GM21423 (cell line): ENCODE measurements around the gene PPM1H.
"Not testable (repeated sequence)": the region's sequence is repeated elsewhere in the genome, so short reads cannot be mapped to it uniquely, and the experiment has no call there.

Source experiments
- ATAC-seq: cut with Tn5 transposase; IDR thresholded peaks from one replicate; pipeline ENCODE4 v1.9.1; 2021; ENCODE audit warnings: mild to moderate bottlenecking, moderate library complexity; ENCODE audit not compliant: unreplicated experiment

Gene PPM1H

DNA sequence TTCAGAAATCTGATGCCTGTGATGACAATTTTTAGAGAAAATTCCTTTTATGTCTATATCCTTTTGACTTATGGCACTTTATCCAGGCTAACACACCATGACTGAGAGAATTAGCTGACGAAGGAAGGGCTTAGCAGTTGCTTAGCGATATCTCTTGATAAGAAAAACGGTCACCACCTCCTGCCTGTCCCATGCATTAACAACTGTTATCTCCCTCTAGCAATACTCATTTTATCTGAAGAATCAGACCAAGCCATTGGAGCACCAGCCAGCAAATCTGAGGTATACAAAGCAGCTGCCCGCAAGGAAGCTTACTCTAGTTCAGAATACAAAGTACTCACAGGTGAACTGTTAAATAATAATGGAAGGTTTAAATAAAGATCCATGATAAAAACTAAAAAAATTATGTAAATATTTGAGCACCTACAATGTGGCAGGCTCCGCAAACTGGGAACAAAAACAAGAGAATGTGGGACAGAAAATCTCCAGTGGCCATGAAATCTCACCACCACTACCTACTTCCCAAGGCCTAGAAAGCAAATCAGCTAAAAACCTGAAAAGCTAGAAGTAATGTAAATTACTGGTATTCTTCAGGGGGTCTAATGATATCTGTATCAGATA, 24.3 kb downstream of the PPM1H start:
- no peak for ATAC-seq

GRCh38 chr12:62909340-62909739, 25.6 kb downstream of the PPM1H start:
- ATAC-seq: no peak

- ATAC-seq: no peak
Observed at GRCh38 chr12:62908674-62909073, 26.3 kb downstream of the PPM1H start.

DNA sequence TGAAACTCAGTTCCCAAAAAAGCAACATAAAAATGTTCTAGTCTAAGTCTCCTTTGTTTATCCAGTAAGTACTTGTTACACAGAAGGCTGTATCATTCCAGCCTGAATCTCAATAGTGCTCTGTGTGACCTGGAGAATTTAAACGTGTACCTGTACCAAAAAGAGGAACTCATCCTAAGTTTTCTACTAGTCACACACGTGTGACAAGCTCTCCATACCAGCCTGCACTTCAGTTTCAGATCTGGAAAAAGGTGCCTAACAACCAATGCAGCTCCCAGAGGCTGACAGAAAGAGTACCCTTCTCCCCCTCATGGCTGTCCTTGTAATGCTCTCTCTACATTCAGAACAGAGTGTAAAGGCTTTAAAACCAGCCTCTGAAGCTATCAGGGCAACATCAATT, 27.4 kb downstream of the PPM1H start:
- ATAC-seq: no peak

- no peak for ATAC-seq
Observed at GRCh38 chr12:62907078-62907477, 27.9 kb downstream of the PPM1H start.

GRCh38 chr12:62903151-62903550, 31.8 kb downstream of the PPM1H start:
- no peak for ATAC-seq

- no peak for ATAC-seq
Observed at GRCh38 chr12:62900686-62901272, 34.2 kb downstream of the PPM1H start.

- ATAC-seq: no peak
Observed at GRCh38 chr12:62899568-62900390, 35.2 kb downstream of the PPM1H start.

DNA sequence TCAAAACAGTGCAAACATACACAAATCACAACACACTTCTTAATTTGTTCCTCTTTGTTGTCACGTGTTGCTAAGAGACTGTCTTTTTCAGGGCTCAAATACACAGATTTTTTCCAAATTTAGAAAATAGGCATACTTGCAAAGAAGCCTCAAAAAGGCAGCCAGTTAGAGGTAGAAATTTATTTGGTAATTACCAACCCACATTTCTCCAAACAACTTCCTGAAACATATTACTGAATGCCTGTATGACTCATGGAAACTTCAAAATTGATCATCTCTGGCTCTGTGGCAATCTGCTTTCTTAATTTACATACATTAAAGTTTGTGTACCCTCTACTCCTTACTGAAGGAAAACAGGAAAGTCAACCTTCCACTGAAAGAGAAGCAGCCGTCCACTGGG, 36.4 kb downstream of the PPM1H start:
- no peak for ATAC-seq

- no peak for ATAC-seq
Observed at GRCh38 chr12:62895351-62895877, 39.5 kb downstream of the PPM1H start.

DNA sequence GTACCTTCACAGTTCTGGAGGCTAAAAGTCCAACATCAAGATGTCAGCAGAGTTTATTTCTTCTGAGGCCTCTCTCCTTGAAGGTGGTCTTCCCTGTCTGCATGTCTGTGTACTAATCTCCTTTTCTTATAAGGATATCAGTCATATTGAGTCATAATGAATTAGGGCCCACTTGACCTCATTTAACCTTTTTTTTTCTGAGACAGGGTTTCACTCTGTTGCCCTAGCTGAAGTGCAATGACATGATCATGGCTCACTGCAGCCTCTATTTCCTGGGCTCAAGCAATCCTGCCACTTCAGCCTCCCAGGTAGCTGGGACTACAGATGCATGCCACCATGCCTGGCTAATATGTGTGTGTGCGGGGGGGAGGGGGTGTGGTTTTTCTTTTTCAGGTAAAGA, 41.7 kb downstream of the PPM1H start:
- ATAC-seq: no peak

DNA sequence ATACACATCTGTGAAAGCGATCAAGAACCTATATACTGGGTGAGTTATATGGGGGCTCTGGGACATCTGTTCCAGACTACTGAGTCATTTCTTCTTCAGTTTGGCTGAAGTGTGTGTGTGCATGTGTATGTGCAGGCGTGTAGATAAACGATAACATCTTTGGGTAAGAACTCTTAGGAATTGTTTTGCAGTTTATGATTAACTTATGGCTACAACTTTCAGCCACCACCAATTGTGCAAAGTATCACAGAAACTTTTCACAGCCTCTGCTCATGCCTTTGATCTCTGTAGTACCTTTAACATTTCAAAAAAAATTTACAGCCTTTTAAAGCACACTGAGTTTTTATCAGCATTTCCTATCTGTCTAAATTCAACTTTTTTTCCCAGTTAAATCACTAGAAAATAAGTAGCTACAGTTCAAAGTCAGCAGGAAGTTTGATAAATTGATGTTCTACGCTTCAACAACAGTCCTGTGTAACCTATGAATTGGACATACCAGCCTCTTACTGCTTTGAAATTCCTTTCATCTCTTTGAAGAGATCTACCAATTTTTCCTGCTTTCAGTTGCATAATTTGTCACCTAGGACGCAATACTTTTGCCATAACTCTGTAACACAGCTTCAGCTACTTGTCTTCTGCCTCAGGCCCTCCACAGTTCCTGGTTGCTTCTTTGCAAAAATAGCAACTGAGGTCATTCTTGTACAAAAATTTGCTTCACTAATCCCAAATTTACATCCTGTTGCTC, 43.0 kb downstream of the PPM1H start:
- ATAC-seq: no peak

GRCh38 chr12:62888454-62889110, 46.4 kb downstream of the PPM1H start:
- ATAC-seq: no peak

- ATAC-seq: no peak
Observed at GRCh38 chr12:62886796-62887195, 48.2 kb downstream of the PPM1H start.

- no peak for ATAC-seq
Observed at GRCh38 chr12:62885242-62885641, 49.7 kb downstream of the PPM1H start.

DNA sequence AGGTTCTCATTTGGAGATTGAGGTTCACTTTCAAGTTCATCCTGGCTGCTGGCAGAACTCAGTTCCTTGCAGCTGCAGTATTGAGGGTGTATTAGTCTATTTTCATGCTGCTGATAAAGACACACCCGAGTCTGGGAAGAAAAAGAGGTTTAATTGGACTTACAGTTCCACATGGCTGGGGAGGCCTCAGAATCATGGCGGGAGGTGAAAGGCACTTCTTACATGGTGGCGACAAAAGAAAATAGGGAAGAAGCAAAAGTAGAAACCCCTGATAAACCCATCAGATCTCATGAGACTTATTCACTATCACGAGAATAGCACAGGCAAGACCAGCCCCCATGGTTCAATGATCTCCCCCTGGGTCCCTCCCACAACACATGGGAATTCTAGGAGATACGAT, 50.1 kb downstream of the PPM1H start:
- not testable (repeated sequence) for ATAC-seq

DNA sequence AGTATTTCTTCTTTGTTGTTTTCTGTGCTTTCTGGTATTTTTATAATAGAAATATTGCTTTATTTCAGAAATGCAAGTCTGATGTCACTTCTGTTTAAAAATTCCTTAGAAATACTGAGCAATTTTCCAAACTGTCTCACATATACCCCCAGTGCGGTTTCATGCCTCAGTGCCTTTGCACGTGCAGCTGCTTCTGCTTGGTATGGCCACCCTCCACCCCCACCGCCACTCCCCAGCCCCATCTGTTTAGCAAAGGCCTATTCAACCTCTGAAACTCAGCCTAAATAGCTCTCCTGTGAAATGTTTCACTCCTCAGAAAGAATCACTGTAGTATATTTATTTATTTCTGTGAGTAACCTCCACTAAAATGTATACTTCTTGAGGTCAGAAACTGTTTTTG, 52.3 kb downstream of the PPM1H start:
- no peak for ATAC-seq

DNA sequence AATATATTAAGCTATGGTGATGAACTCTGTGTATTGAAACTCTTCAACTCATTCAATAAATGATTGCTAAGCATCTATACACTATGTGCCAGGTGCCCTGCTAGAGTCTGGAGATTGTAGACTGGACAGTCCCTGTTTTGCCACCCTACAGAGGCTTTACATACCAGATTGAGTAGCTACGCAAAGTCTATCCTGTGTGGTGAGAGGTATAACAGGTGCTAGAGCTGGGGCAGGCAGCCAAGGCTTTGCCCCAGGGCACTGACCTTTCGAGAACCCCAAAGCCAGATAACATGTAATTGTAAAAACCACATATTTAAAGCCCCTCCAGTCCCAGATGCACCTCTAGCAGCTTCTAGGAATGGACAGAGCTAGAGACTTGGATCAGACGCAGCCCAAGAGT, 52.8 kb downstream of the PPM1H start:
- no peak for ATAC-seq

DNA sequence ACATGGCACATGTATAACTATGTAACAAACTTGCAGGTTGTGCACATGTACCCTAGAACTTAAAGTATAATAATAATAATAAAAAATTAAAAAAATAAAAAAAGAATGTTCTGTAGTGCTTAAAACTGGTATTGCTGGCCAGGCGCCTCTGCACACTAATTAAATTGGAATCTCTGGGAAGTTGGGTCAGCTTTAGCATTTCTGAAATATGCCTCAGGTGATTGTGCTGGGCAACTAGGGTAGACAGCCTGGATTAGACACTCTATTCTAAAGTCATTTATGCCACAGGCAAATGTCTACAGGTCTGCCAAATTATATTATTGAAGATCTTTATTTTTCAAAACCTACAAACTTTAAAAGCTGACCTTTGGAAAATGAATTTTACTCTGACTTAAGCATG, 55.3 kb downstream of the PPM1H start:
- ATAC-seq: no peak

GRCh38 chr12:62879228-62879627, 55.7 kb downstream of the PPM1H start:
- not testable (repeated sequence) for ATAC-seq

DNA sequence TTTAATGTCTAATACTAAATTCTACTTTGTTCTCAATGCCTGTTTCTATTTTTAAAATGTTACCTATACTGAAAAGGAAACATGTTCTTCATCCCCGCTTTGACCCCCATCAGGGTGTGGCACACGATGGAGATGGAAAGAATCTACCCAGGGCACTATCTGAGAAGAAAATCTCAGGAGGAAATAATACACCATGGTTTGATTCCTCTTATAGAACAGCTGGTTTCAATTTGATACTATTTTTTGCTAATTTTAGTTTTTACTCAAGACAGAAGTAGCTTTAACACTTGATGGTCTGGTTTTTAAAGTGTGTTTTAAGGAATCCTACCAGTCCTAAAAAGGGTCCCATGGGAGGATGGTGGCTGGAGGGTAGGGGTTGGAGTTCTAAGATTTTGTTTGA, 56.7 kb downstream of the PPM1H start:
- no peak for ATAC-seq
